Measurements from ENCODE around the gene PCDHB8.
"Not testable (repeated sequence)": the region's sequence is repeated elsewhere in the genome, so short reads cannot be mapped to it uniquely, and the experiment has no call there.

DNA sequence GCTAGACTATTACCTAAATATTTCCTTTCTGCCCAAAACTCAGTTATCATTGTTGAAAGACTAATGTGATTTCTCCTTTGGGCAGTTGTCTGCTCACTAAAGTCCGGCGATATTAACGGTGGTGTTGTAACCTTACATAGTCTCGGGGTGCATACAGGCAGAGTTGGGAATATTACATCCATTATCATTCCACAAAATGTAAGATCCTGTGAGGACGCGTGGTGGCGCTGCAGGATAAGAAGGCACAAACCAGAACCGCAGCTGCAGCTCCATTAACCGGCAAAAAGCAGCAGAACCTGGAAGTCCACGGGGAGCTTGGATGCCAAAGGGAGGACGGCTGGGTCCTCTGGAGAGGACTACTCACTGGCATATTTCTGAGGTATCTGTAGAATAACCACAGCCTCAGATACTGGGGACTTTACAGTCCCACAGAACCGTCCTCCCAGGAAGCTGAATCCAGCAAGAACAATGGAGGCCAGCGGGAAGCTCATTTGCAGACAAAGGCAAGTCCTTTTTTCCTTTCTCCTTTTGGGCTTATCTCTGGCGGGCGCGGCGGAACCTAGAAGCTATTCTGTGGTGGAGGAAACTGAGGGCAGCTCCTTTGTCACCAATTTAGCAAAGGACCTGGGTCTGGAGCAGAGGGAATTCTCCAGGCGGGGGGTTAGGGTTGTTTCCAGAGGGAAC lies 36.2 kb downstream of the PCDHB8 start, which contains the start of gene PCDHB13:
- not testable (repeated sequence) for TF ChIP-seq POLR2A (IDR thresholded peaks at IDR 0.05)
- TF ChIP-seq, protein P1, sequence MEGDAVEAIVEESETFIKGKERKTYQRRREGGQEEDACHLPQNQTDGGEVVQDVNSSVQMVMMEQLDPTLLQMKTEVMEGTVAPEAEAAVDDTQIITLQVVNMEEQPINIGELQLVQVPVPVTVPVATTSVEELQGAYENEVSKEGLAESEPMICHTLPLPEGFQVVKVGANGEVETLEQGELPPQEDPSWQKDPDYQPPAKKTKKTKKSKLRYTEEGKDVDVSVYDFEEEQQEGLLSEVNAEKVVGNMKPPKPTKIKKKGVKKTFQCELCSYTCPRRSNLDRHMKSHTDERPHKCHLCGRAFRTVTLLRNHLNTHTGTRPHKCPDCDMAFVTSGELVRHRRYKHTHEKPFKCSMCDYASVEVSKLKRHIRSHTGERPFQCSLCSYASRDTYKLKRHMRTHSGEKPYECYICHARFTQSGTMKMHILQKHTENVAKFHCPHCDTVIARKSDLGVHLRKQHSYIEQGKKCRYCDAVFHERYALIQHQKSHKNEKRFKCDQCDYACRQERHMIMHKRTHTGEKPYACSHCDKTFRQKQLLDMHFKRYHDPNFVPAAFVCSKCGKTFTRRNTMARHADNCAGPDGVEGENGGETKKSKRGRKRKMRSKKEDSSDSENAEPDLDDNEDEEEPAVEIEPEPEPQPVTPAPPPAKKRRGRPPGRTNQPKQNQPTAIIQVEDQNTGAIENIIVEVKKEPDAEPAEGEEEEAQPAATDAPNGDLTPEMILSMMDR (IDR thresholded peaks at IDR 0.05), result not testable (repeated sequence)
